ENCODE results near the gene CAPZB.

DNA sequence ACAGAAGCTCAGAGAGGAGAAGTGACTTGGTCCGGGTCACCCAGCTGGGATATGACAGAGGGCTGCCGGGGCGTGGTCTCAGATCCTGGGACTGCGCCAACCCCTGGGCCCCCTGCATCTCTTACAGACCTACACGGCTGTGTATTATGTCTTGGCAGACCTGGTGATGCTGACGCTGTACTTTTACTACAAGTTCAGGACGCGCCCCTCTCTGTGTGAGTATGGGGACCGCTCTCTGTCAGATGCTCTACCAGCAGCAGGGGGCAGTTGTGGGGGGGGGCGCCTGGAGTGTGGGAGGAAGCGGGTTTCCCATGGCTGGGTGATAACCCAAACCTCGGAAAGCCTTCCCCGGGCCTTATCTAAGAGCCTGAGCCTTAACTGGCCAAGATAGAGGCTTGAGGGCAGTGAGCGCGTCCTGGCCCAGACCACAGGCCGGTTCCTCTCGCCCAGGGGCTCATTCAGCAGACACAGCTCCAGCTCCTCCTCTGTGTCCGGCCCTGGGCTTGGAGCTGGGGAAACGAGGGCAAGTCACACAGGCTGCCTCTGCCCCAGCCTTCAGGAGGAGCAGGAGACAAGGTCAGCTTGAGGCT lies 159.9 kb downstream of the CAPZB start:
- TF ChIP-seq CTCF (conservative IDR thresholded peaks at IDR 0.05 in 1 of 2, IDR thresholded peaks at IDR 0.05 in 1 of 2; ENCODE audit: extremely low read depth in 1 of 2, insufficient read depth in 1 of 2, low read depth in 1 of 2, low read length in 2 of 2) (no peak), EZH2 (IDR thresholded peaks at IDR 0.05; ENCODE audit: borderline replicate concordance, low read length) (no peak)

All from mammary epithelial cell (primary cell).